CD4-positive, CD25-positive, alpha-beta regulatory T cell (primary cell): ENCODE measurements around the gene THSD7A. TPM values are rescaled to one million over a fixed set of nuclear protein-coding genes. Genes with fewer than 3 reads are reported as not detected.

Source experiments
- ATAC-seq, 2 donors: fragments of 150-1000 bp; cut with Tn5 transposase; one replicate each; pipeline ENCODE4 v1.10.0; 2021; ENCODE audit warnings: low read depth in 2 of 2, moderate number of reproducible peaks in 2 of 2, moderate library complexity in 1 of 2
- DNase-seq, 3 donors: peaks; one replicate each; pipeline versions ENCODE4 v3.0.0 to v3.0.0-alpha.2; 2012 to 2022; ENCODE audit warnings: mixed read lengths in 1 of 3
- H3K27ac ChIP-seq: one replicate; pipeline ENCODE4 v1.7.0; 2013; ENCODE audit warnings: mild to moderate bottlenecking, low read length; ENCODE audit not compliant: insufficient read depth, poor library complexity, severe bottlenecking
- H3K27me3 ChIP-seq: one replicate; pipeline ENCODE4 v1.7.0; 2013; ENCODE audit warnings: low read length; ENCODE audit not compliant: control insufficient read depth, insufficient read depth
- H3K36me3 ChIP-seq: one replicate; pipeline ENCODE4 v1.7.0; 2013; ENCODE audit warnings: mild to moderate bottlenecking, low read length, moderate library complexity; ENCODE audit not compliant: control insufficient read depth, insufficient read depth
- H3K4me1 ChIP-seq: 2 replicates; pipeline ENCODE4 v1.7.0; 2013; ENCODE audit warnings: mild to moderate bottlenecking, low read length; ENCODE audit not compliant: insufficient read depth, control insufficient read depth, poor library complexity, severe bottlenecking
- H3K4me3 ChIP-seq: one replicate; pipeline ENCODE4 v1.7.0; 2013; ENCODE audit warnings: low read depth, mild to moderate bottlenecking, low read length, moderate library complexity
- H3K9me3 ChIP-seq, 2 experiments: 1 replicate in 1 of 2; 2 replicates in 1 of 2; pipeline ENCODE4 v1.7.0; 2013; ENCODE audit warnings: low read length in 2 of 2, mild to moderate bottlenecking in 1 of 2, moderate library complexity in 1 of 2; ENCODE audit not compliant: control insufficient read depth in 2 of 2
- H3K27ac Mint-ChIP-seq, 3 donors: one replicate each; pipeline ENCODE4 v1.8.0; 2020 to 2022; ENCODE audit warnings: mild to moderate bottlenecking in 3 of 3, mixed read lengths in 3 of 3, moderate library complexity in 2 of 3
- H3K27me3 Mint-ChIP-seq: one replicate; pipeline ENCODE4 v1.8.0; 2022; ENCODE audit warnings: mild to moderate bottlenecking, mixed read lengths
- H3K36me3 Mint-ChIP-seq: one replicate; pipeline ENCODE4 v1.8.0; 2020; ENCODE audit warnings: mixed read lengths
- H3K4me1 Mint-ChIP-seq, 4 donors: one replicate each; pipeline ENCODE4 v1.8.0; 2020 to 2022; ENCODE audit warnings: mixed read lengths in 4 of 4, mild to moderate bottlenecking in 1 of 4
- H3K4me3 Mint-ChIP-seq, 4 donors: one replicate each; pipeline ENCODE4 v1.8.0; 2020 to 2022; ENCODE audit warnings: mild to moderate bottlenecking in 4 of 4, mixed read lengths in 4 of 4, moderate library complexity in 3 of 4
- H3K9me3 Mint-ChIP-seq, 7 donors: one replicate each; pipeline ENCODE4 v1.8.0; 2020 to 2022; ENCODE audit warnings: mixed read lengths in 7 of 7, mild to moderate bottlenecking in 3 of 7, moderate library complexity in 2 of 7
- polyA plus RNA-seq, 4 donors: library from polyadenylated mRNA; unstranded; fragments of 300-500 nt; fragmentation: Illumina TruSeq; gene quantifications; one replicate each; pipeline ENCODE4 v1.2.3, GENCODE V29; 2021
- total RNA-seq: library from RNA; stranded (reverse); gene quantifications from one replicate; pipeline ENCODE4 v1.2.3, GENCODE V29; 2022

Gene THSD7A
- total and polyA plus RNA-seq, 5 donors from 2014 or later, result 0.02 TPM; not detected in 4

GRCh38 chr7:11486271-11486670, 345.7 kb downstream of the THSD7A start:
- no peak overlapping the region for H3K27ac Mint-ChIP-seq
- H3K27ac ChIP-seq, result no peak overlapping the region

GRCh38 chr7:11485636-11486035, 346.4 kb downstream of the THSD7A start:
- Histone ChIP-seq H3K36me3 (no peaks in the 10 kb centered on the region), H3K27me3 (no peaks in the 10 kb centered on the region), H3K4me3 (no peak overlapping the region), H3K9me3 (no peaks in the 10 kb centered on the region), H3K27ac (no peak overlapping the region), H3K4me1 (no peaks in the 10 kb centered on the region)
- H3K4me3 Mint-ChIP-seq, result no peak overlapping the region
- peaks cover 0 to 9% (median 3%) of the 10 kb centered on the region in 7 donors for H3K9me3 Mint-ChIP-seq
- H3K27ac Mint-ChIP-seq, result no peak overlapping the region
- no peaks in the 10 kb centered on the region for H3K36me3 Mint-ChIP-seq
- H3K4me1 Mint-ChIP-seq, result no peaks in the 10 kb centered on the region
- ATAC-seq (no peak), DNase-seq (no peak)
- no peaks in the 10 kb centered on the region for H3K27me3 Mint-ChIP-seq

More at GRCh38 chr7:11486271-11486670, 345.7 kb downstream of the THSD7A start:
- H3K9me3 ChIP-seq, result no peaks in the 10 kb centered on the region
- no peak overlapping the region for H3K4me3 ChIP-seq
- no peaks in the 10 kb centered on the region for H3K27me3 ChIP-seq
- ATAC-seq, result no peak
- no peaks in the 10 kb centered on the region for H3K36me3 ChIP-seq
- no peak overlapping the region for H3K4me3 Mint-ChIP-seq
- H3K4me1 ChIP-seq, result no peaks in the 10 kb centered on the region
- no peak for DNase-seq
- peaks cover 0 to 9% (median 3%) of the 10 kb centered on the region in 7 donors for H3K9me3 Mint-ChIP-seq
- H3K36me3 Mint-ChIP-seq, result no peaks in the 10 kb centered on the region
- H3K27me3 Mint-ChIP-seq, result no peaks in the 10 kb centered on the region
- no peaks in the 10 kb centered on the region for H3K4me1 Mint-ChIP-seq

- H3K36me3 Mint-ChIP-seq, result no peaks in the 10 kb centered on the region
- peaks cover 0 to 6% (median 3%) of the 10 kb centered on the region in 7 donors for H3K9me3 Mint-ChIP-seq
- no peak for ATAC-seq
- H3K4me3 ChIP-seq, result no peak overlapping the region
- no peaks in the 10 kb centered on the region for H3K4me1 ChIP-seq
- H3K4me1 Mint-ChIP-seq, result no peaks in the 10 kb centered on the region
- no peak overlapping the region for H3K27ac ChIP-seq
- H3K36me3 ChIP-seq, result no peaks in the 10 kb centered on the region
- no peaks in the 10 kb centered on the region for H3K27me3 Mint-ChIP-seq
- H3K27me3 ChIP-seq, result no peaks in the 10 kb centered on the region
- DNase-seq, result no peak
- H3K9me3 ChIP-seq, result no peaks in the 10 kb centered on the region
- no peak overlapping the region for H3K4me3 Mint-ChIP-seq
- H3K27ac Mint-ChIP-seq, result no peak overlapping the region
Observed at GRCh38 chr7:11480143-11480542, 351.9 kb downstream of the THSD7A start.

- Mint-ChIP-seq H3K36me3 (no peaks in the 10 kb centered on the region), H3K9me3 (peaks cover 0 to 4% (median 2%) of the 10 kb centered on the region in 7 donors), H3K4me3 (no peak overlapping the region), H3K4me1 (no peaks in the 10 kb centered on the region), H3K27me3 (no peaks in the 10 kb centered on the region), H3K27ac (no peak overlapping the region)
- ATAC-seq, result no peak
- H3K27me3 ChIP-seq, result no peaks in the 10 kb centered on the region
- H3K36me3 ChIP-seq, result no peaks in the 10 kb centered on the region
- H3K4me3 ChIP-seq, result no peak overlapping the region
- no peak overlapping the region for H3K27ac ChIP-seq
- no peaks in the 10 kb centered on the region for H3K9me3 ChIP-seq
- no peaks in the 10 kb centered on the region for H3K4me1 ChIP-seq
- DNase-seq, result no peak
Observed at GRCh38 chr7:11478882-11479281, 353.1 kb downstream of the THSD7A start.

- Histone ChIP-seq H3K27ac (no peak overlapping the region), H3K9me3 (no peaks in the 10 kb centered on the region), H3K4me1 (no peaks in the 10 kb centered on the region), H3K36me3 (no peaks in the 10 kb centered on the region), H3K4me3 (no peak overlapping the region), H3K27me3 (no peaks in the 10 kb centered on the region)
- no peaks in the 10 kb centered on the region for H3K36me3 Mint-ChIP-seq
- no peaks in the 10 kb centered on the region for H3K4me1 Mint-ChIP-seq
- H3K27me3 Mint-ChIP-seq, result no peaks in the 10 kb centered on the region
- H3K27ac Mint-ChIP-seq, result no peak overlapping the region
- peaks cover 0 to 4% (median 2%) of the 10 kb centered on the region in 7 donors for H3K9me3 Mint-ChIP-seq
- H3K4me3 Mint-ChIP-seq, result no peak overlapping the region
- no peak for DNase-seq
- ATAC-seq, result no peak
Observed at GRCh38 chr7:11478426-11478825, 353.6 kb downstream of the THSD7A start.

- ATAC-seq, result no peak
- Histone ChIP-seq H3K4me1 (no peaks in the 10 kb centered on the region), H3K9me3 (no peaks in the 10 kb centered on the region), H3K4me3 (no peak overlapping the region), H3K27ac (no peak overlapping the region), H3K36me3 (no peaks in the 10 kb centered on the region), H3K27me3 (no peaks in the 10 kb centered on the region)
- H3K4me1 Mint-ChIP-seq, result no peaks in the 10 kb centered on the region
- no peak overlapping the region for H3K4me3 Mint-ChIP-seq
- no peaks in the 10 kb centered on the region for H3K27me3 Mint-ChIP-seq
- peaks cover 0 to 4% (median 0%) of the 10 kb centered on the region in 7 donors for H3K9me3 Mint-ChIP-seq
- no peaks in the 10 kb centered on the region for H3K36me3 Mint-ChIP-seq
- H3K27ac Mint-ChIP-seq, result no peak overlapping the region
- no peak for DNase-seq
Observed at GRCh38 chr7:11474902-11475585, 357.0 kb downstream of the THSD7A start.

GRCh38 chr7:11473807-11474424, 358.1 kb downstream of the THSD7A start:
- no peak overlapping the region for H3K4me3 ChIP-seq
- H3K4me3 Mint-ChIP-seq, result no peak overlapping the region
- no peaks in the 10 kb centered on the region for H3K36me3 Mint-ChIP-seq
- no peak overlapping the region for H3K27ac ChIP-seq
- H3K4me1 Mint-ChIP-seq, result no peaks in the 10 kb centered on the region
- ATAC-seq (no peak), DNase-seq (no peak)
- no peak overlapping the region for H3K27ac Mint-ChIP-seq
- no peaks in the 10 kb centered on the region for H3K27me3 Mint-ChIP-seq
- no peaks in the 10 kb centered on the region for H3K4me1 ChIP-seq
- H3K27me3 ChIP-seq, result no peaks in the 10 kb centered on the region
- H3K9me3 Mint-ChIP-seq, result peaks cover 0 to 4% (median 0%) of the 10 kb centered on the region in 7 donors
- H3K36me3 ChIP-seq, result no peaks in the 10 kb centered on the region
- H3K9me3 ChIP-seq, result no peaks in the 10 kb centered on the region

GRCh38 chr7:11473220-11473619, 358.8 kb downstream of the THSD7A start:
- no peaks in the 10 kb centered on the region for H3K36me3 ChIP-seq
- H3K9me3 ChIP-seq, result no peaks in the 10 kb centered on the region
- no peaks in the 10 kb centered on the region for H3K4me1 ChIP-seq
- ATAC-seq (no peak), DNase-seq (no peak)
- Mint-ChIP-seq H3K27me3 (no peaks in the 10 kb centered on the region), H3K27ac (no peak overlapping the region), H3K4me3 (no peak overlapping the region), H3K36me3 (no peaks in the 10 kb centered on the region), H3K9me3 (peaks cover 0 to 4% (median 0%) of the 10 kb centered on the region in 7 donors), H3K4me1 (no peaks in the 10 kb centered on the region)
- no peak overlapping the region for H3K27ac ChIP-seq
- no peaks in the 10 kb centered on the region for H3K27me3 ChIP-seq
- H3K4me3 ChIP-seq, result no peak overlapping the region
